Tongue (tissue), 2 donors: ENCODE results near the gene CPT1C. TPM values are rescaled to one million over a fixed set of nuclear protein-coding genes. Genes with fewer than 3 reads are reported as not detected.

ENCODE experiments used
- DNase-seq: peaks from one replicate; pipeline ENCODE4 v3.0.0-alpha.2; 2015
- total RNA-seq: library from RNA; depleted of rRNA; stranded (reverse); fragments of >200 nt; gene quantifications from one replicate; pipeline ENCODE4 v1.2.3, GENCODE V29; 2014

The CPT1C gene
- total RNA-seq, 1 donor from 2014 or later, result 5.1 TPM

DNA sequence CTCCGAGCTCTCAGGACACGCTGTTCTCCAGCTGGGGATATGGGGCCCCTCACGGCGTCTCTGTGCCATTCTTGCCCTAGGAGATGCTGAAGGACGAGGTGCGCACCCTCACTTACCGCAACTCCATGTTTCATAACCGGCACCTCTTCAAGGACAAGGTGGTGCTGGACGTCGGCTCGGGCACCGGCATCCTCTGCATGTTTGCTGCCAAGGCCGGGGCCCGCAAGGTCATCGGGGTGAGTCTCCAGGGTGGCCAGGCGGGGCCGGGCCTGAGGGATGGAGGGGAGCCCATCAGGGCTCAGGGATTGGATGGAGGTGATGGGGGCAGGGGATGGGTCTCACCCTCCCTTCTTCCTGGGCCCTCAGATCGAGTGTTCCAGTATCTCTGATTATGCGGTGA is 9.1 kb upstream of the CPT1C start:
- no peak for DNase-seq

DNA sequence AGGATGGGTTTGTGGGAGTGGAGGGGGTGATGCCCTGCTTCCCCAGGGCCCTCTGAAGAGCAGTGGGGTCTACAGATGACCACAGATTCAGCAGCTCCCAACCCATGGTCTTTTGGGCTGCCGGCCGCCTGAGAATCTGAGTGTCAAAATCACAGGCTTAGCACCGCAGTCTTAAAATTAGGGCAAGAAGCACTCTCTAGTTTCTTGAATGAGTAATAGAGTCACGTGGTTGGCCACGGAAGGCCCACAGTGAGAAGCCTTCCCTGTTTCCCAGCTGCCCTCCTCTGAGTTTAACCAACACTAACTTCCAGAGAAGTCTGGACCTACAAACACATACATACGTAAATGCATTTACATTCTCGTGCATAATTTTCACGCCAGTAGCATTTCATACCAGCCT is 8.6 kb upstream of the CPT1C start:
- no peak for DNase-seq

DNA sequence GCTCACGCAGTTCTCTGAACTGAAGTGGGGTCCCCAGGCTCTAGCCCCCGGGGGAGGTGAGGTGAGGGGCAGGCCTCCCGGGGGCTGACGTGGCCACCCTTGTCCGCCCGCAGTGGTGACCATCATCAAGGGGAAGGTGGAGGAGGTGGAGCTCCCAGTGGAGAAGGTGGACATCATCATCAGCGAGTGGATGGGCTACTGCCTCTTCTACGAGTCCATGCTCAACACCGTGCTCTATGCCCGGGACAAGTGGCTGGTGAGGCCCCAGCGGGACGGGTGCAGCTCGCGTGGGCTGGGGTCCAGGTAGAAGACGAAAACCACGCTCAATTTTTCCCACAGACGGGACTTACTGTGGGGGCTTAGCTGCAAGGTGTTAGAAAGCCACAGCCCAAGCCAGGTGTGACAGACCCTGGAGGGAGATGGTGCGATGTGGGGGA is 7.1 kb upstream of the CPT1C start:
- DNase-seq, result no peak

DNA sequence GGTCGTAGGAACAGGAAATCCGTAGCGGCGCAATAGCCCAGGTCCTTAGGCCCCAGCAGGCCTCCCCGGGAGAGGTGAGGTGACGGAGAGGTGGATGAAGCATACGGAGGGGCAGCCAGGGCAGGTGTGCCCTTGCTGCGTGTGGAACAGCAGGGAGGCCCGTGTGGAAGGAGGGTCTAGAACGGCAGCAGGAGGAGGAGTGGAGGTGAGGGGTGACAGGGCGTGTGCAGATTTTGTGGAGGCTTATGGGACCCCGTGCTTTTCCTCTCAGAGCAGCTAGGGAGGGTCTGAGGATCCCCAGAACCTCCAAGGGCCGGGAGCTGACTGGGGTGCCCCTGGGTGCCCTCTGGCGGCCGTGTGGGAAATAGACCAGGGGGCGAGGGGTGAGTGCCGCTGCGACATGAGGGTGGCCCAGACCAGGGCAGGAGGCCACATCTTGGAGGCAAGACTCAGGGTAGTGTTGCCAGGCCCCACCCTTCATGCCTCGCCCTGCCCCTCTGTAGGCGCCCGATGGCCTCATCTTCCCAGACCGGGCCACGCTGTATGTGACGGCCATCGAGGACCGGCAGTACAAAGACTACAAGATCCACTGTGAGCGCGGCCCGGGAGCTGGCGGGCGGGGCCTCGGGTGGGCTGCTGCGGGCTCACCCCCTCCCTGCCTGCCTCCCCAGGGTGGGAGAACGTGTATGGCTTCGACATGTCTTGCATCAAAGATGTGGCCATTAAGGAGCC is 6.5 kb upstream of the CPT1C start:
- DNase-seq, result no peak

DNA sequence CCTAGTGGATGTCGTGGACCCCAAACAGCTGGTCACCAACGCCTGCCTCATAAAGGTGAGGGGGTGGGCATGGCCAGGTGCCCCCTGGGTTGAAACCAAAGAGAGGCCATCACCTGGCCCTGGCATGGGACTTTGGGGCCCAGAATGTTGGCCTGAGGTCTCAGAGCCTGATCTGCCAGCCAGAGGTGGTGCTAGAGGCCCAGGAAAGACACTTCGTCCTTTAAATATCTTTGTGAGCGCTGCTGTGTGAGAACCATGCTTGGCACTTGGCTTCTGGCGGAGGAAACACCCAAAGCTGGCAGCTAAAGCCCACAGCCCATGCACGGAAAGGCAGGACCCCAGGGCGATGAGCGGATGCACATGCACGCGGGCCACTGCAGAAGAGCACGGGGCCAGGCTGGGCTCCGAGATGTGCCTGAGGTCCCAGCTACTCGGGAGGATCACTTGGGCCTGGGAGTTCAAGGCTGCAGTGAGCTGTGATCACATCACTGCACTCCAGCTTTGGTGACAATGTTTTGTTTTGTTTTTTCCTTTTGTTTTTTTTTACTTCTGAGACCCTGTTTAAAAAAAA is 5.8 kb upstream of the CPT1C start:
- no peak for DNase-seq

DNA sequence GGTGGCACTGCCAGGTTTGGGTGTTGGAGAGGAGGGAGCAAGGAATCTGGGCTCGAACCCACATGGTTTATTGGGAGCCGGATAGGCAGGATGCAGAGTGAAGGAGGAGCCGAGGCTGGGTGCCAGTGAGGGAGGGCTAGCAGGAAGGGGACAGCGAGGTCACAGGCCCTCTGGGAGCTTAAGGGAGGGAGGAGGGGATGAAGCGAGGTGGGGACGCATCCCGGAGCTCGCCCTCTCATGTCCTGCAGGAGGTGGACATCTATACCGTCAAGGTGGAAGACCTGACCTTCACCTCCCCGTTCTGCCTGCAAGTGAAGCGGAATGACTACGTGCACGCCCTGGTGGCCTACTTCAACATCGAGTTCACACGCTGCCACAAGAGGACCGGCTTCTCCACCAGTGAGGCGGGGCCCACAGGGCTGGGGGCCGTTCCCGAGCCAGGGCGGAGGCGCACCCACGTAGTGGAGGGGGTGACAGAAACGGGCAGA is 5.0 kb upstream of the CPT1C start:
- DNase-seq, result no peak

DNA sequence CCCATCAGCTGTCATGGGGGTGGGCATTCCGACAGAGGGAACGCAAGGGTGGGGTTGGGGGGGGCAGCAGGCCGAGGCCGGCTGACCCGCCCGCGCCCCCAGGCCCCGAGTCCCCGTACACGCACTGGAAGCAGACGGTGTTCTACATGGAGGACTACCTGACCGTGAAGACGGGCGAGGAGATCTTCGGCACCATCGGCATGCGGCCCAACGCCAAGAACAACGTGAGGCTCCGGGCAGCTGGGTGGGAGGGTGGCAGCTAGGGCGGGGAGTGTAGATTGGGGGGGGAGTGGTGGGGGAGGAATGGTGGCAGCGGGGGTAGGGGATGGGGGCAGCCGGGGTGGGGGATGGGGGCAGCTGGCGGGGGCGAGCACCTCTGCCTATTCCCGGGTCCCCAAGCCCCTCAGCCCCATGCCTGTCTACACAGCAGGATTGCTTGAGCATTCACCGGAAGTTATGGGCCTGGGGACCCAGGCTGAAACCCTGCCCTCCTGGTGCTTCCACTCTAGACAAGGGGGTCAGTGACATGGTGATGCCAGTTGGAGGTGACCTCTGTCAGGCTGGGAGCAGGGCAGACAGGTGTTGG is 4.3 kb upstream of the CPT1C start:
- DNase-seq, result no peak

DNA sequence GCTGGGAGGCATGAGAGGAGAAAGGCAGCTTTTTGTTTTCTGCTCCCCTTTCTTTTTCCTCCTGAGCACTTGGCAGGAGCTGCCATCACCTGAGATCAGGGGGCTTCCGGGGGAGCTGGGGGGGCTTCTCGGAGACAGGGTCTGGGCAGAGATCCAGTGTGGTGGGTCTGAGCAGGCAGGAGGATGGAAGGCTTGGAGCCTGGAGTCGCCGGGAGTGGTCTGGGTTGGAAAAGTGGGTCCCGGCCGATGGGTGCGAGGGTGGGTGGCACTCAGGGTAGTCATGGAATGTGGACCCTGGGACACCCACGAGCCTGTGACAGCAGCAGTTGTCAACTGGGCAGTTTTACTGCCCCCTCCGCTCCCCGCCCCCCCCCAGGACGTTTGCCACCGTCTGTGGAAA is 3.8 kb upstream of the CPT1C start:
- no peak for DNase-seq

DNA sequence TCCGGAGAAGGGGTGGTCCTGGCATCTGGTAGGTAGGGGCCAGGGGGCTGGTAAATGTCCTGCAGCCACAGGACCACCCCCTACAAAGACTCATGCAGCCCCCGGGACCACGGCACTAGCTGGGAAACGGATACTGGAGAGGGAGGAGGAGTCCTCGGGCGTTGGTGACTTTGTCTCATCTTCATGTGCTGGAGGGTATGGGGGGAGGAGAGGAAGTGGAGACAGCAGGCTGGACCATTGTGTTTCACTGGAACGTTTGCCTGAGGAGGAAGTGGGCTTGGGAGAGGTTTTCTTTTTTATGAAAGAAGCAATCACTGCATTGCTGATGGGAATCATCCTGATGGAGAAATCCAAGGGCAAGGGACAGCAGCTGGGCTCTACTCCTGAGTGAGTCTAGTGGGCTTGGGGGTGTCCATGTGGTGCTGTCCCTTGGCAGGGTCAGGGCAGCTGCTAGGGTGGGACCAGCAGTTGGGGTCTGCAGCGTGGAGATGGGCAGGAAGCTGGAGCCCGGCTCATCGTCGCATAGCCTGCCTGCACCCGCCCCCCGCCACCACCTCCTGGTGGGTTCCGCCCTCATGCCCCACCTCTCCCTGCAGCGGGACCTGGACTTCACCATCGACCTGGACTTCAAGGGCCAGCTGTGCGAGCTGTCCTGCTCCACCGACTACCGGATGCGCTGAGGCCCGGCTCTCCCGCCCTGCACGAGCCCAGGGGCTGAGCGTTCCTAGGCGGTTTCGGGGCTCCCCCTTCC is 3.2 kb upstream of the CPT1C start:
- DNase-seq, result no peak

DNA sequence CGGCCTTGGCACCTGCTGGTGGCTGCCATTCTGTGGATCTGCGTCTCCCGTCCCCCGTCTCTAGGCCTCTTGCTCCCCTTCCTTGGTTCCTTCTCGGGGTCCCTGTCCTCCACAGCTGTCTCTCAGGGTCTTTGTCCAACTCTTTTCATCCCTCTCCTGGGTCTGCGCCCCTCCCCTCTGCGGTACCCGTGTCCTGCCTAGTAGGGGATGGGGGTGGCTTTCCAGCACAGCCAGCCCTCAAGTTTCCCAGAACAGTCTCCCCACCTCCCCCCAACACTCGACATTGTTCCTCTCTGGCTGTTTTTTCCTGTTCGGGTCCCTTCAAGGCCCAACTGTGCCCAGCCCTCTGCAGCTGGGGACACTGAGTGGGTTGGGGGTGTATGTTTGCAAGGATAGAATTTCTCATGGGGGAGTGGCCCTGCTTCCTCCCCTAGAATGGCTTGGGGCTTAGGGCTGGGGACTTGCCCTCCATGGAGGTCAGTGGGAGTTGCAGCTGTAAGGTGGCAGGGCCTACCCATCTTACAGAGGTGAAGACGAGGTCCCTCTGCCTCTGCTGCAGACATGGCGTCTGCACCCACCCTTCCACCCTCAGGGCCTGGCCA is 2.3 kb upstream of the CPT1C start:
- no peak for DNase-seq

DNA sequence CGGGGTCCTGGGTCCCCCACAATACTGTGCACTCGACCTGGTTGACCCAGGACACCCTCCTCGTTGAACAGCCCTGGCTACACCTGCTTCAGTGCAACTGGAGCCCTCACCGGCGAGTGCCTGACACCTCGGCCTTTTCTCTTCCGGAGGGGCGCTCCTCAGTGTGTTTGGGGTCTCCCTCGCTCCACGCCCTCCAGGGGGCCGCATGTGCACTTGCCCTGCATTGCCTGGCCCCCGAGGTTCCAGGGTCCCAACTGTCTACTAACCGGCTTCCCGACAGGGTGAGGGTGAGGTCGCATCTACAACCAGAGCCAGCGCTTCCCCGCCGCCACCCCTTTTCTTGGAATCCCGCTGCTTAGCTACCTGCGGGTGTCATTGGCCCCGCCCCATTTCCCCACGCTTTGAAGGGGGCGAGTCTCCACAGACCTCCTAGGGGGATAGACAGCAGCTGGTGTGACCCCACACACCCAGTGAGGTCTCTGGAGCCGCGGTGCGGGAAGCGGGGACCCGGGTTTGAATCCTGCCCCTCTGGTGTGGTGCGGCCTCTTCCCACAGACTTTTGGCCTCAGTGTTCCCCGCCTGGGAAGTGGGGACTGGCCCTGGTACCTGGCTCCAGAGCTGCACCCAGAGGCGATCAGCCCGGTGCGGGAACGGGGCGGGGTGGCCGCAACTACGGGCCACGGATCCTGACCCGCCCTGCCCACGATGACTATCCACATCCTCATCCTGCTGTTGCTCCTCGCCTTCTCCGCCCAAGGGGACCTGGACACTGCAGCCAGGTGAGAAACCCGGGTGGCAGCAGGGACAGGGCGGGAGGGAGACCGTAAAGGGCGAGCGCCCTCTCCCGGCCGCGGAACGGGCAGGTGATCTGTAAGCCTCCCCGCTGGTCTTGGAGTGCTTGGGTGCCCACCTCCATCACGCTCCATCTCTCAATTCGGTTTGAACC is 1.5 kb upstream of the CPT1C start, which contains the start of gene ADM5:
TSS of gene ADM5 (plus strand) at position 462 of the 946 bp plus-strand sequence. CDS start at position 706, 244 bp downstream.
- peak; percentile 54 for DNase-seq

DNA sequence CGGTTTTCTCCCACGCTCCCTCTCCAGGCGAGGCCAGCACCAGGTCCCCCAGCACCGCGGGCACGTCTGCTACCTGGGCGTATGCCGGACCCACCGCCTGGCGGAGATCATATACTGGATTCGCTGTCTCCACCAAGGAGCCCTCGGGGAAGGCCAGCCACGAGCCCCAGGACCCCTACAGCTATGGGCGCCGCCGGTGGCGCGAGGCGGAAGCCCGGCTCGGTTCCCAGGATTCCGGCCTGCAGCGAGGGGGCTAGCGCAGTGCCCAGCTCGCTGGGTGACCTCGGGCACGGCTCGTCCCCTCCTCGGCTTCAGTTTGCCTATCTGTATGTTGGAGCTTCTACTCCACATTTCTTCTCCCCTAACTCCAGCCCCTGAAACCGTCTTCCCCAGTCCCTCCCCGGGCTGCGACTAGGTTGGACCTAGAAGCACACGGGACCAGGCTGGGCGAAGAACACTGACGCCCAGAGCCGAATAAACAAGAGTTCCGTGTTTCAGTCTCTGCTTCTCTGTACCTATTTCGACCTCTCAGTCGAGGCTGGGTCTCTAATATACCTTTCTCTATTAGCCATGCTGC is 749 bp upstream of the CPT1C start:
- no peak for DNase-seq

DNA sequence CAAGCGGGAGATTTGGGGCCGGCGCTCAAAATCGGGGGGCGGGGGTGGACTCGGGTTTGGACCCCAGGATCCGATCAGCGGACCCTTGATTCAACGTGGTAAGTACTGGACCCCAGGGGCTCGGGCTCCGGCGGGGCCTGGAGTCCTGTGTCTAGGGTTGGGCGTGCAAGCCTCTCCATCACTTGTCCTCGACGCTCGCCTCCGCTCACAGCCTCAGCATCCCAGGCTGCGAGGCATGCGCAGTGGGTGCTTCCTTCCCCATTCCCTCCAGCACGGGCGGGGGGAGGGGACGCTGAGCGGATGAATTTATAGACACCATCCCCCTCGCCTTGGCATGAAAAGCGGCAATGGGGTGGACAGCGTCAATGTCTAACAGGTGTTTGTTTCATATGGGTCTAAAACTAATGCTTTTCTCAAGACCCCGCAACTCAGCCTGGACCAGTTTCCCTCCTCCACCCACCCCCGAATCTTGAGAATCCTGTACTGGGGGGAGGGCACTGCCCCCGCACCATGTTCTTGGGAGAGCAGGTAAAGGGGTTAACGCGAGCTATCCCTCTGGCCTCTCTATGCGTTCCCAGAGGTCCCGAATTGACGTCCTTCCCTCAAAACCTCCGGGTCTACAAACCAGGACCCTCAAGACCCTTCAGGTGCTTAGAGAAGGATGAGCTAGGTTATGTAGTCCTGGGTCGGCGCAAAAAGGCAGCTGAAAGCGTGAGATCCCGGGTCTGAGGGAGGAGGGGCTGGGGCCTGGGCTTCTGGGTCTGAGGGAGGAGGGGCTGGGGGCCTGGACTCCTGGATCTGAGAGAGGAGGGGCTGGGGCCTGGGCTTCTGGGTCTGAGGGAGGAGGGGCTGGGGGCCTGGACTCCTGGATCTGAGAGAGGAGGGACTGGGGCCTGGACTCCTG is 579 bp downstream of the CPT1C start:
- peak; percentile 88 for DNase-seq

DNA sequence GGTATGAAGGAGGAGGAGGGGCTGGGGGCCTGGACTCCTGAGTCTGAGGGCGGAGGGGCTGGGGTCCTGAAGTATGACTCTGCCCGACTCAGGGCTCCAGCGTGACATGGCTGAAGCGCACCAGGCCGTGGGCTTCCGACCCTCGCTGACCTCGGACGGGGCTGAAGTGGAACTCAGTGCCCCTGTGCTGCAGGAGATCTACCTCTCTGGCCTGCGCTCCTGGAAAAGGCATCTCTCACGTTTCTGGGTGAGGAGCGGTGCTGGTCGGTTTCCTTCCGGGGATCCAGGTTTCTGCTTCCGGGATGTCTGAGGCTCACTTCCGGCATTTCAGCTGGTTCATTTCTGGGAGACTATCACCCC is 1.2 kb downstream of the CPT1C start:
- no peak for DNase-seq

DNA sequence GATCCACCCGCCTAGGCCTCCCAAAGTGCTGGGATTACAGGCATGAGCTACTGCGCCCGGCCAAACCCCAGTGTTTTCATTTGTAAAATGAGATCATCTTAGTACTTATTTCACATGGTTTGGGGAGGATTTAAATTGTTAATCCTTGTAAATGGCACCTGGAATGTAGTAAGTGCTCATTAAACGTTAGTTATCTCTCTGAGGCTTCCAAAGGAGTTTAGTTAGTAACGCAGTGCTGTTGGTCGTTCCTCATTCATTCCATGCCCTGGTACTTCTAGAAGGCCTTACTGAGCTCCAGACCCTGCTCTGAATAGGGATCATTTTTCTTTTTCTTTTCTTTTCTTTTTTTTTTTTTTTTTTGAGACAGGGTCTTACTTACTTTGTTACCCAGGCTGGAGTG is 5.2 kb downstream of the CPT1C start:
- DNase-seq, result no peak

DNA sequence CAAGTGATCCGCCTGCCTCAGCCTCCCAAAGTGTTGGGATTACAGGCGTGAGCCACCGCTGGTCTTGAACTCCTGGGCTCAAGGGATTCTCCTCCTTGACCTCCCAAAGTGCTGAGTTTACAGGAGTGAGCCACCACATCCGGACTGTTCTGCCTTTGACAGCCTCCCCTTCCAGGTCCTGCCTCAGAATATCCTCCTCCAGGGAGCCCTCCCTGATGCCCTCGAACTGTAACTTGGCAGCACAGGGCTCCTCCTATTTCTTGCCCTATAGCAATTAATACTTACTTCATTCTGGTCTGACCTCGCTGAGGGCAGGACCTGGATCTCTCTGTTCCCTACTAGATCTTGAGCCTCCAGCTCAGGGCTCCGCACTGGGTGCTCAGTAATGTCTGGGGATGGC is 5.9 kb downstream of the CPT1C start:
- no peak for DNase-seq

DNA sequence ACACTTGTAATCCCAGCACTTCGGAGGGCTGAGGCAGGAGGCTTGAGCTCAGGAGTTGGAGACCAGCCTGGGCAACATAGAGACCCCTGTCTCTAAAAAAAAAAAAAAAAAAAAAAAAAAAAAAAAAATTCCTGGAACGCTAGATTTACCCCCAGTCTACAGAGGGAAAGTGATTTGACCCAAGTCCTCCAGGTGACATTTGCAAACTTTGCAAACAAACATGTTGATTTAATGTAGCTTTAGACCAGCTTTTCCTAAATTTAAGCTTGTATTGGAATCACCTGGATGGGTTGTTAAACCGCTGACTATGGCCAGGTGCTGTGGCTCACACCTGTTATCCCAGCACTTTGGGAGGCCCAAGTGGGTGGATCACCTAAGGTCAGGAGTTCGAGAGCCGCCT is 8.4 kb downstream of the CPT1C start:
- no peak for DNase-seq

DNA sequence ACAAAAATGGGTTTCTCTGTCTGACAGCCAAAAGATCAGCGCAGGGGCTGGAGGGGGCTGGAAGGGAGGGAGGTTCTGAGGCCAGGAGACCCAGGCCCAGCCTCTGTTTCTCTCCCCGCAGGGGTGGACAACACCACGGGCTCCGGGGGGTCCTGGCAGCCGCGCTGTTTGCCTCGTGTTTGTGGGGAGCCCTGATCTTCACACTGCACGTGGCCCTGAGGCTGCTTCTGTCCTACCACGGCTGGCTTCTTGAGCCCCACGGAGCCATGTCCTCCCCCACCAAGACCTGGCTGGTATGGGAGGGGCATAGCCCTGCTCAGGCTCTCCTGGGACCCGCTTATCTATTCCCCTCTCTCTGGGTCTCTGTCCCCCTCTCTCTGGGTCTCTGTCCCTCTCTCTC is 9.6 kb downstream of the CPT1C start:
- no peak for DNase-seq

DNA sequence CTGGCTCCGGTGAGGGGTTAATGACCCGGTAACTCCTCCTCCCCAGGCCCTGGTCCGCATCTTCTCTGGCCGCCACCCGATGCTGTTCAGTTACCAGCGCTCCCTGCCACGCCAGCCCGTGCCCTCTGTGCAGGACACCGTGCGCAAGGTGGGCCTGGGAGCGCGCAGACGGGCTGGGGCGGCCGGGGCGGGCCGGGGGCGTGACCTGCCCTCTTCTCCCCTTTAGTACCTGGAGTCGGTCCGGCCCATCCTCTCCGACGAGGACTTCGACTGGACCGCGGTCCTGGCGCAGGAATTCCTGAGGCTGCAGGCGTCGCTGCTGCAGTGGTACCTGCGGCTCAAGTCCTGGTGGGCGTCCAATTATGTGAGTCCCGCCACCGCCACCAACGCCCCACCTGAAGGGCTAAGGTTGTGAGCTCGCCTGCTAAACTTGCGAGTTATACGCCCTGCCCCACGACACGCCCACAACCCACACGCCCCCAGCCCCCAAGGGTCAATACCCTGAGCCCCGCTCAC is 10.4 kb downstream of the CPT1C start:
- DNase-seq, result no peak
